GM23338 (cell line): ENCODE results near the gene LMAN1L. TPM values are rescaled to one million over a fixed set of nuclear protein-coding genes. Genes with fewer than 3 reads are reported as not detected.
A peak's percentile ranks its signal among the peaks of the same experiment; 100 is the strongest.

Experiments
- ATAC-seq: fragments of 200-7000 bp; cut with Tn5 transposase; 3 replicates; pipeline ENCODE4 v1.9.1; 2020
- DNase-seq: peaks from one replicate; pipeline ENCODE4 v3.0.0-alpha.2; 2015; ENCODE audit warnings: low spot score
- H2AFZ ChIP-seq: fragments of 200-600 bp; sonication (generic); 2 replicates; pipeline ENCODE4 v1.8.0; 2016; ENCODE audit warnings: antibody characterized with exemption, mild to moderate bottlenecking, moderate library complexity
- H3F3A ChIP-seq: fragments of 200-600 bp; sonication (generic); replicated peaks from 2 replicates; pipeline ENCODE4 v1.8.0; 2017; ENCODE audit warnings: antibody characterized with exemption, mixed run types, low read depth
- H3K27ac ChIP-seq: fragments of 200-600 bp; sonication (generic); 2 replicates; pipeline ENCODE4 v1.6.1; 2016; ENCODE audit warnings: low read depth
- H3K27me3 ChIP-seq: fragments of 200-600 bp; sonication (generic); 2 replicates; pipeline ENCODE4 v1.8.0; 2016; ENCODE audit warnings: mild to moderate bottlenecking, mixed run types, moderate library complexity; ENCODE audit not compliant: insufficient read depth
- H3K36me3 ChIP-seq: fragments of 200-600 bp; sonication (generic); 2 replicates; pipeline ENCODE4 v1.8.0; 2016; ENCODE audit warnings: mild to moderate bottlenecking; ENCODE audit not compliant: insufficient read depth
- H3K4me1 ChIP-seq: fragments of 200-600 bp; sonication (generic); 2 replicates; pipeline ENCODE4 v1.8.0; 2016; ENCODE audit warnings: mild to moderate bottlenecking, moderate library complexity; ENCODE audit not compliant: insufficient read depth
- H3K4me2 ChIP-seq: fragments of 200-600 bp; sonication (generic); 2 replicates; pipeline ENCODE4 v1.7.1; 2017; ENCODE audit warnings: mixed run types
- H3K4me3 ChIP-seq: fragments of 200-600 bp; sonication (generic); 2 replicates; pipeline ENCODE4 v1.6.1; 2016; ENCODE audit warnings: mixed run types
- H3K79me2 ChIP-seq: fragments of 200-600 bp; sonication (generic); replicated peaks from 2 replicates; pipeline ENCODE4 v1.8.0; 2017; ENCODE audit warnings: mild to moderate bottlenecking; ENCODE audit not compliant: insufficient read depth
- H3K9me2 ChIP-seq: fragments of 200-600 bp; sonication (generic); 2 replicates; pipeline ENCODE4 v1.8.0; 2017; ENCODE audit not compliant: insufficient read depth
- H4K20me1 ChIP-seq: fragments of 200-600 bp; sonication (generic); replicated peaks from 2 replicates; pipeline ENCODE4 v1.8.0; 2017; ENCODE audit warnings: mild to moderate bottlenecking; ENCODE audit not compliant: insufficient read depth
- H3K27ac Mint-ChIP-seq: 2 replicates; pipeline ENCODE4 v1.8.0; 2020; ENCODE audit warnings: inconsistent platforms, mild to moderate bottlenecking, moderate library complexity, mixed read lengths
- H3K27me3 Mint-ChIP-seq: 3 replicates; pipeline ENCODE4 v1.8.0; 2022; ENCODE audit warnings: low read depth, mild to moderate bottlenecking, moderate library complexity, mixed read lengths, inconsistent platforms; ENCODE audit not compliant: insufficient read depth, poor library complexity
- H3K36me3 Mint-ChIP-seq: 3 replicates; pipeline ENCODE4 v1.8.0; 2021; ENCODE audit warnings: low read depth, mild to moderate bottlenecking, inconsistent platforms, moderate library complexity, mixed read lengths
- H3K4me1 Mint-ChIP-seq: 3 replicates; pipeline ENCODE4 v1.8.0; 2020; ENCODE audit warnings: mild to moderate bottlenecking, inconsistent platforms, mixed read lengths
- H3K4me3 Mint-ChIP-seq: 3 replicates; pipeline ENCODE4 v1.8.0; 2021; ENCODE audit warnings: moderate library complexity, mild to moderate bottlenecking, inconsistent platforms, mixed read lengths
- H3K9me3 Mint-ChIP-seq: 3 replicates; pipeline ENCODE4 v1.8.0; 2020; ENCODE audit warnings: moderate library complexity, mild to moderate bottlenecking, inconsistent platforms, mixed read lengths
- CREB1 ChIP-seq: fragments of 250-450 bp; sonication (Bioruptor Pico); IDR thresholded peaks from 2 replicates; pipeline ENCODE4 v1.5.0; 2020; ENCODE audit warnings: low read depth, mild to moderate bottlenecking, moderate library complexity
- EZH2 ChIP-seq: fragments of 200-600 bp; sonication (generic); IDR thresholded peaks from one replicate; pipeline ENCODE4 v1.8.0; 2017; ENCODE audit warnings: antibody characterized with exemption, mild to moderate bottlenecking, low read depth; ENCODE audit not compliant: unreplicated experiment
- EZH2phosphoT487 ChIP-seq: fragments of 200-600 bp; sonication (generic); IDR thresholded peaks from one replicate; pipeline ENCODE4 v1.8.1; 2018; ENCODE audit warnings: antibody characterized with exemption; ENCODE audit not compliant: unreplicated experiment
- JUNB ChIP-seq: IDR thresholded peaks from one replicate; pipeline ENCODE4 v1.6.1; 2016; ENCODE audit warnings: antibody characterized with exemption; ENCODE audit not compliant: unreplicated experiment
- NANOG ChIP-seq: IDR thresholded peaks from 2 replicates; pipeline ENCODE4 v1.6.1; 2016; ENCODE audit warnings: antibody characterized with exemption, borderline replicate concordance
- POLR2AphosphoS5 ChIP-seq: IDR thresholded peaks from 2 replicates; pipeline ENCODE4 v1.6.1; 2016; ENCODE audit warnings: antibody characterized with exemption, low read depth
- STAT1 ChIP-seq: IDR thresholded peaks from one replicate; pipeline ENCODE4 v1.6.1; 2016; ENCODE audit warnings: antibody characterized with exemption; ENCODE audit not compliant: unreplicated experiment
- ZNF114 ChIP-seq: fragments of 250-450 bp; sonication (Bioruptor Pico); IDR thresholded peaks from 2 replicates; pipeline ENCODE4 v1.5.0; 2020; ENCODE audit warnings: mild to moderate bottlenecking, moderate library complexity
- ZNF331 ChIP-seq: fragments of 250-450 bp; sonication (Bioruptor Pico); IDR thresholded peaks from 2 replicates; pipeline ENCODE4 v1.5.0; 2020; ENCODE audit warnings: low read depth, mild to moderate bottlenecking, moderate library complexity
- polyA plus RNA-seq: library from polyadenylated mRNA; unstranded; fragments of >200 nt; fragmentation: Nextera tagmentation; extraction: Ambion mirVana; gene quantifications from 2 replicates; pipeline ENCODE4 v1.2.1, GENCODE V29; 2016
- total RNA-seq: library from RNA; depleted of rRNA; stranded (reverse); fragments of >200 nt; shearing (Covaris generic); gene quantifications from 2 replicates; pipeline ENCODE4 v1.2.3, GENCODE V29; 2014
- TF ChIP-seq, protein P1 (sequence below): fragments of 250-450 bp; sonication (Bioruptor Pico); IDR thresholded peaks from 2 replicates; pipeline ENCODE4 v1.5.0; 2020; ENCODE audit warnings: mild to moderate bottlenecking, moderate library complexity
- TF ChIP-seq, protein P2 (sequence below), 2 experiments: fragments of 200-600 bp in 1 of 2; sonication (generic) in 1 of 2; conservative IDR thresholded peaks; 2 replicates each; pipeline versions ENCODE4 v1.5.1 to v1.6.1; 2016 to 2017; ENCODE audit warnings: antibody characterized with exemption in 2 of 2, low read depth in 2 of 2, mild to moderate bottlenecking in 2 of 2, moderate library complexity in 1 of 2
- TF ChIP-seq, protein P3 (sequence below): IDR thresholded peaks from one replicate; pipeline ENCODE4 v1.6.1; 2018; ENCODE audit warnings: antibody characterized with exemption; ENCODE audit not compliant: unreplicated experiment
- TF ChIP-seq, protein P4 (sequence below): IDR thresholded peaks from 2 replicates; pipeline ENCODE4 v1.6.1; 2016; ENCODE audit warnings: antibody characterized with exemption

LMAN1L gene
- total and polyA plus RNA-seq, 2 experiments from 2014 or later: not detected

DNA sequence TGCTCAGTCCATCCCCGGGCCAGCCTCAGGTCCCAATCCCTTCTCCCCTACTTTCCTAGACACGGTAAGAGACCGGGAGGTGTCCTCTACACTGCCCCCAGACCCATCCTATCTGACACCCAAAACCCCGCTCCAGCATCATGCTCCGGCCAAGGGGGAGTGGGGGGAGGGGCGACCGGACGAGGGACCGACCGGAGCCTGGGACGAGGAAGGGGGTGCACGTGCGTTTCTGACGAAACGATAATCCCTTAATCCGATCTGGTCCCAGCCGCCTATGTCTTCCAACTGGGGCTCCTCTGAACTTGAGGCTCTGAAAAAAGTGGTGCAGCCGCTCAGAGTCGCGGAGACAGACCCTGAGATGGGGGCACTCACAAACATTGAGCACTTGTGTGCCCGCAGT lies 14.3 kb downstream of the LMAN1L start:
- no peaks in the 10 kb centered on the region for H3K9me2 ChIP-seq
- peaks cover 7% of the 10 kb centered on the region; the same call in 1 of the 2 replicates for H3K4me1 ChIP-seq
- H3K4me3 Mint-ChIP-seq: peak overlapping the region; percentile 59
- peaks cover 35% of the 10 kb centered on the region for H3K27me3 ChIP-seq
- no peaks in the 10 kb centered on the region for H3K36me3 ChIP-seq
- peak; percentile 36 for ATAC-seq
- H3K27ac ChIP-seq: no peak overlapping the region
- H3K36me3 Mint-ChIP-seq: no peaks in the 10 kb centered on the region
- no peaks in the 10 kb centered on the region for H3K9me3 Mint-ChIP-seq
- peak; percentile 66 for DNase-seq
- H3K4me3 ChIP-seq: peak overlapping the region; percentile 44
- peaks cover 5% of the 10 kb centered on the region; the same call in 1 of the 2 replicates for H3F3A ChIP-seq
- H3K27ac Mint-ChIP-seq: no peak overlapping the region
- H3K4me1 Mint-ChIP-seq: peaks cover 8% of the 10 kb centered on the region
- peaks cover 35% of the 10 kb centered on the region for H3K27me3 Mint-ChIP-seq
- TF ChIP-seq ZNF114 (CRISPR knock-in tag) (no peak), NANOG (no peak), POLR2AphosphoS5 (no peak), EZH2 (no peak), EZH2phosphoT487 (no peak), ZNF331 (CRISPR knock-in tag) (no peak), JUNB (no peak), CREB1 (CRISPR knock-in tag) (no peak), STAT1 (no peak)
- TF ChIP-seq, protein P1, sequence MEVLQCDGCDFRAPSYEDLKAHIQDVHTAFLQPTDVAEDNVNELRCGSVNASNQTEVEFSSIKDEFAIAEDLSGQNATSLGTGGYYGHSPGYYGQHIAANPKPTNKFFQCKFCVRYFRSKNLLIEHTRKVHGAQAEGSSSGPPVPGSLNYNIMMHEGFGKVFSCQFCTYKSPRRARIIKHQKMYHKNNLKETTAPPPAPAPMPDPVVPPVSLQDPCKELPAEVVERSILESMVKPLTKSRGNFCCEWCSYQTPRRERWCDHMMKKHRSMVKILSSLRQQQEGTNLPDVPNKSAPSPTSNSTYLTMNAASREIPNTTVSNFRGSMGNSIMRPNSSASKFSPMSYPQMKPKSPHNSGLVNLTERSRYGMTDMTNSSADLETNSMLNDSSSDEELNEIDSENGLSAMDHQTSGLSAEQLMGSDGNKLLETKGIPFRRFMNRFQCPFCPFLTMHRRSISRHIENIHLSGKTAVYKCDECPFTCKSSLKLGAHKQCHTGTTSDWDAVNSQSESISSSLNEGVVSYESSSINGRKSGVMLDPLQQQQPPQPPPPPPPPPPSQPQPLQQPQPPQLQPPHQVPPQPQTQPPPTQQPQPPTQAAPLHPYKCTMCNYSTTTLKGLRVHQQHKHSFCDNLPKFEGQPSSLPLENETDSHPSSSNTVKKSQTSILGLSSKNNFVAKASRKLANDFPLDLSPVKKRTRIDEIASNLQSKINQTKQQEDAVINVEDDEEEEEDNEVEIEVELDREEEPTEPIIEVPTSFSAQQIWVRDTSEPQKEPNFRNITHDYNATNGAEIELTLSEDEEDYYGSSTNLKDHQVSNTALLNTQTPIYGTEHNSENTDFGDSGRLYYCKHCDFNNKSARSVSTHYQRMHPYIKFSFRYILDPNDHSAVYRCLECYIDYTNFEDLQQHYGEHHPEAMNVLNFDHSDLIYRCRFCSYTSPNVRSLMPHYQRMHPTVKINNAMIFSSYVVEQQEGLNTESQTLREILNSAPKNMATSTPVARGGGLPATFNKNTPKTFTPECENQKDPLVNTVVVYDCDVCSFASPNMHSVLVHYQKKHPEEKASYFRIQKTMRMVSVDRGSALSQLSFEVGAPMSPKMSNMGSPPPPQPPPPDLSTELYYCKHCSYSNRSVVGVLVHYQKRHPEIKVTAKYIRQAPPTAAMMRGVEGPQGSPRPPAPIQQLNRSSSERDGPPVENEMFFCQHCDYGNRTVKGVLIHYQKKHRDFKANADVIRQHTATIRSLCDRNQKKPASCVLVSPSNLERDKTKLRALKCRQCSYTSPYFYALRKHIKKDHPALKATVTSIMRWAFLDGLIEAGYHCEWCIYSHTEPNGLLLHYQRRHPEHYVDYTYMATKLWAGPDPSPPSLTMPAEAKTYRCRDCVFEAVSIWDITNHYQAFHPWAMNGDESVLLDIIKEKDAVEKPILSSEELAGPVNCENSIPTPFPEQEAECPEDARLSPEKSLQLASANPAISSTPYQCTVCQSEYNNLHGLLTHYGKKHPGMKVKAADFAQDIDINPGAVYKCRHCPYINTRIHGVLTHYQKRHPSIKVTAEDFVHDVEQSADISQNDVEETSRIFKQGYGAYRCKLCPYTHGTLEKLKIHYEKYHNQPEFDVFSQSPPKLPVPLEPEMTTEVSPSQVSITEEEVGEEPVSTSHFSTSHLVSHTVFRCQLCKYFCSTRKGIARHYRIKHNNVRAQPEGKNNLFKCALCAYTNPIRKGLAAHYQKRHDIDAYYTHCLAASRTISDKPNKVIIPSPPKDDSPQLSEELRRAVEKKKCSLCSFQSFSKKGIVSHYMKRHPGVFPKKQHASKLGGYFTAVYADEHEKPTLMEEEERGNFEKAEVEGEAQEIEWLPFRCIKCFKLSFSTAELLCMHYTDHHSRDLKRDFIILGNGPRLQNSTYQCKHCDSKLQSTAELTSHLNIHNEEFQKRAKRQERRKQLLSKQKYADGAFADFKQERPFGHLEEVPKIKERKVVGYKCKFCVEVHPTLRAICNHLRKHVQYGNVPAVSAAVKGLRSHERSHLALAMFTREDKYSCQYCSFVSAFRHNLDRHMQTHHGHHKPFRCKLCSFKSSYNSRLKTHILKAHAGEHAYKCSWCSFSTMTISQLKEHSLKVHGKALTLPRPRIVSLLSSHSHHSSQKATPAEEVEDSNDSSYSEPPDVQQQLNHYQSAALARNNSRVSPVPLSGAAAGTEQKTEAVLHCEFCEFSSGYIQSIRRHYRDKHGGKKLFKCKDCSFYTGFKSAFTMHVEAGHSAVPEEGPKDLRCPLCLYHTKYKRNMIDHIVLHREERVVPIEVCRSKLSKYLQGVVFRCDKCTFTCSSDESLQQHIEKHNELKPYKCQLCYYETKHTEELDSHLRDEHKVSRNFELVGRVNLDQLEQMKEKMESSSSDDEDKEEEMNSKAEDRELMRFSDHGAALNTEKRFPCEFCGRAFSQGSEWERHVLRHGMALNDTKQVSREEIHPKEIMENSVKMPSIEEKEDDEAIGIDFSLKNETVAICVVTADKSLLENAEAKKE (CRISPR knock-in tag): no peak
- TF ChIP-seq, protein P2, sequence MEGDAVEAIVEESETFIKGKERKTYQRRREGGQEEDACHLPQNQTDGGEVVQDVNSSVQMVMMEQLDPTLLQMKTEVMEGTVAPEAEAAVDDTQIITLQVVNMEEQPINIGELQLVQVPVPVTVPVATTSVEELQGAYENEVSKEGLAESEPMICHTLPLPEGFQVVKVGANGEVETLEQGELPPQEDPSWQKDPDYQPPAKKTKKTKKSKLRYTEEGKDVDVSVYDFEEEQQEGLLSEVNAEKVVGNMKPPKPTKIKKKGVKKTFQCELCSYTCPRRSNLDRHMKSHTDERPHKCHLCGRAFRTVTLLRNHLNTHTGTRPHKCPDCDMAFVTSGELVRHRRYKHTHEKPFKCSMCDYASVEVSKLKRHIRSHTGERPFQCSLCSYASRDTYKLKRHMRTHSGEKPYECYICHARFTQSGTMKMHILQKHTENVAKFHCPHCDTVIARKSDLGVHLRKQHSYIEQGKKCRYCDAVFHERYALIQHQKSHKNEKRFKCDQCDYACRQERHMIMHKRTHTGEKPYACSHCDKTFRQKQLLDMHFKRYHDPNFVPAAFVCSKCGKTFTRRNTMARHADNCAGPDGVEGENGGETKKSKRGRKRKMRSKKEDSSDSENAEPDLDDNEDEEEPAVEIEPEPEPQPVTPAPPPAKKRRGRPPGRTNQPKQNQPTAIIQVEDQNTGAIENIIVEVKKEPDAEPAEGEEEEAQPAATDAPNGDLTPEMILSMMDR (conservative IDR thresholded peaks at IDR 0.05; ENCODE audit: low read depth in 2 of 2): no peak
- TF ChIP-seq, protein P3, sequence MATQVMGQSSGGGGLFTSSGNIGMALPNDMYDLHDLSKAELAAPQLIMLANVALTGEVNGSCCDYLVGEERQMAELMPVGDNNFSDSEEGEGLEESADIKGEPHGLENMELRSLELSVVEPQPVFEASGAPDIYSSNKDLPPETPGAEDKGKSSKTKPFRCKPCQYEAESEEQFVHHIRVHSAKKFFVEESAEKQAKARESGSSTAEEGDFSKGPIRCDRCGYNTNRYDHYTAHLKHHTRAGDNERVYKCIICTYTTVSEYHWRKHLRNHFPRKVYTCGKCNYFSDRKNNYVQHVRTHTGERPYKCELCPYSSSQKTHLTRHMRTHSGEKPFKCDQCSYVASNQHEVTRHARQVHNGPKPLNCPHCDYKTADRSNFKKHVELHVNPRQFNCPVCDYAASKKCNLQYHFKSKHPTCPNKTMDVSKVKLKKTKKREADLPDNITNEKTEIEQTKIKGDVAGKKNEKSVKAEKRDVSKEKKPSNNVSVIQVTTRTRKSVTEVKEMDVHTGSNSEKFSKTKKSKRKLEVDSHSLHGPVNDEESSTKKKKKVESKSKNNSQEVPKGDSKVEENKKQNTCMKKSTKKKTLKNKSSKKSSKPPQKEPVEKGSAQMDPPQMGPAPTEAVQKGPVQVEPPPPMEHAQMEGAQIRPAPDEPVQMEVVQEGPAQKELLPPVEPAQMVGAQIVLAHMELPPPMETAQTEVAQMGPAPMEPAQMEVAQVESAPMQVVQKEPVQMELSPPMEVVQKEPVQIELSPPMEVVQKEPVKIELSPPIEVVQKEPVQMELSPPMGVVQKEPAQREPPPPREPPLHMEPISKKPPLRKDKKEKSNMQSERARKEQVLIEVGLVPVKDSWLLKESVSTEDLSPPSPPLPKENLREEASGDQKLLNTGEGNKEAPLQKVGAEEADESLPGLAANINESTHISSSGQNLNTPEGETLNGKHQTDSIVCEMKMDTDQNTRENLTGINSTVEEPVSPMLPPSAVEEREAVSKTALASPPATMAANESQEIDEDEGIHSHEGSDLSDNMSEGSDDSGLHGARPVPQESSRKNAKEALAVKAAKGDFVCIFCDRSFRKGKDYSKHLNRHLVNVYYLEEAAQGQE: no peak
- TF ChIP-seq, protein P4, sequence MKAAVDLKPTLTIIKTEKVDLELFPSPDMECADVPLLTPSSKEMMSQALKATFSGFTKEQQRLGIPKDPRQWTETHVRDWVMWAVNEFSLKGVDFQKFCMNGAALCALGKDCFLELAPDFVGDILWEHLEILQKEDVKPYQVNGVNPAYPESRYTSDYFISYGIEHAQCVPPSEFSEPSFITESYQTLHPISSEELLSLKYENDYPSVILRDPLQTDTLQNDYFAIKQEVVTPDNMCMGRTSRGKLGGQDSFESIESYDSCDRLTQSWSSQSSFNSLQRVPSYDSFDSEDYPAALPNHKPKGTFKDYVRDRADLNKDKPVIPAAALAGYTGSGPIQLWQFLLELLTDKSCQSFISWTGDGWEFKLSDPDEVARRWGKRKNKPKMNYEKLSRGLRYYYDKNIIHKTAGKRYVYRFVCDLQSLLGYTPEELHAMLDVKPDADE: no peak
- no peaks in the 10 kb centered on the region for H3K79me2 ChIP-seq
- no peaks in the 10 kb centered on the region for H4K20me1 ChIP-seq
- H2AFZ ChIP-seq: no peak overlapping the region
- H3K4me2 ChIP-seq: peak overlapping the region; percentile 67
